HCT116 (cell line): ENCODE results near the gene KCNMB1. TPM values are rescaled to one million over a fixed set of nuclear protein-coding genes. Genes with fewer than 3 reads are reported as not detected.
"Not testable (repeated sequence)": the region's sequence is repeated elsewhere in the genome, so short reads cannot be mapped to it uniquely, and the experiment has no call there.

Source experiments
- ATAC-seq: fragments of 200-7000 bp; cut with Tn5 transposase; 2 replicates; pipeline ENCODE4 v1.9.1; 2020; ENCODE audit warnings: mild to moderate bottlenecking, moderate library complexity
- BruUV-seq: library from RNA; stranded (reverse); fragments of 400-500 nt; replicated peaks from 2 replicates; lab custom pipeline; 2021; lab: Mats Ljungman, UMichigan
- CTCF ChIA-PET: fragments of 300-600 bp; sonication (Branson Sonifier 250); formaldehyde crosslinking; loops from one replicate; lab custom pipeline; 2021; ENCODE audit warnings: antibody characterized with exemption; lab: Charles Lee
- POLR2A ChIA-PET: fragments of 300-600, 350-600 bp; sonication (Branson Sonifier 250); formaldehyde crosslinking; loops from one replicate; lab custom pipeline; 2021; ENCODE audit warnings: antibody characterized with exemption; lab: Charles Lee
- RAD21 ChIA-PET, 2 experiments: fragments of 300-600 bp; sonication (Branson Sonifier 250); formaldehyde crosslinking; loops; one replicate each; lab custom pipeline; 2023; ENCODE audit warnings: low total read pairs in 2 of 2; ENCODE audit not compliant: uncharacterized antibody in 2 of 2, unreplicated experiment in 2 of 2, low non-redundant PET in 1 of 2; lab: Charles Lee
- DNase-seq: peaks from one replicate; pipeline ENCODE4 v3.0.0-alpha.2; 2010; ENCODE audit warnings: low read depth, low spot score
- H2AFZ ChIP-seq: fragments of 200-600 bp; shearing (Covaris generic), sonication (generic); 2 replicates; pipeline ENCODE4 v1.6.1; 2017; ENCODE audit warnings: low read depth, mixed run types, mixed read lengths, antibody characterized with exemption, low read length; ENCODE audit not compliant: poor library complexity, severe bottlenecking
- H3K27ac ChIP-seq: 2 replicates; pipeline ENCODE4 v1.5.1; 2012; ENCODE audit warnings: low read depth, low read length
- H3K27me3 ChIP-seq: fragments of 200-600 bp; sonication (generic); 2 replicates; pipeline ENCODE4 v1.6.1; 2016; ENCODE audit warnings: mixed run types, low read length, mixed read lengths; ENCODE audit not compliant: insufficient read depth
- H3K36me3 ChIP-seq, 2 experiments: fragments of 200-500 bp in 1 of 2; fragments of 200-600 bp in 1 of 2; sonication (Bioruptor generic) in 1 of 2; sonication (generic) in 1 of 2; 2 replicates each; pipeline versions ENCODE4 v1.5.1 to v1.6.1; 2014 to 2016; ENCODE audit warnings: low read length in 2 of 2, inconsistent platforms in 1 of 2, mixed read lengths in 1 of 2, mixed run types in 1 of 2; ENCODE audit not compliant: insufficient read depth in 2 of 2, control insufficient read depth in 1 of 2
- H3K4me1 ChIP-seq, 2 experiments: fragments of 200-600 bp in 1 of 2; sonication (generic) in 1 of 2; 2 replicates each; pipeline versions ENCODE4 v1.5.1 to v1.6.1; 2012 to 2017; ENCODE audit warnings: low read length in 2 of 2, inconsistent platforms in 1 of 2, mild to moderate bottlenecking in 1 of 2, mixed read lengths in 1 of 2, mixed run types in 1 of 2, moderate library complexity in 1 of 2; ENCODE audit not compliant: insufficient read depth in 2 of 2, control insufficient read depth in 1 of 2
- H3K4me2 ChIP-seq: fragments of 200-600 bp; sonication (generic); 2 replicates; pipeline ENCODE4 v1.6.1; 2017; ENCODE audit warnings: mixed run types, low read length, mixed read lengths
- H3K4me3 ChIP-seq, 2 experiments: fragments of 200-600 bp in 1 of 2; sonication (generic) in 1 of 2; replicated peaks in 1 of 2; 2 replicates each; pipeline ENCODE4 v1.5.1; 2011 to 2016; ENCODE audit warnings: low read length in 2 of 2, control low read depth in 1 of 2, low read depth in 1 of 2, mild to moderate bottlenecking in 1 of 2, mixed read lengths in 1 of 2, mixed run types in 1 of 2
- H3K79me2 ChIP-seq: fragments of 200-600 bp; sonication (generic); 2 replicates; pipeline ENCODE4 v1.6.1; 2017; ENCODE audit warnings: mild to moderate bottlenecking, mixed run types, low read length, moderate library complexity, mixed read lengths; ENCODE audit not compliant: insufficient read depth
- H3K9ac ChIP-seq: fragments of 200-600 bp; sonication (generic); 2 replicates; pipeline ENCODE4 v1.6.1; 2016; ENCODE audit warnings: low read length, mixed read lengths
- H3K9me2 ChIP-seq: fragments of 200-600 bp; sonication (generic), shearing (Covaris generic); 2 replicates; pipeline ENCODE4 v1.6.1; 2017; ENCODE audit warnings: mixed run types, mild to moderate bottlenecking, moderate library complexity; ENCODE audit not compliant: insufficient read depth
- H3K9me3 ChIP-seq, 2 experiments: fragments of 200-500 bp in 1 of 2; fragments of 200-600 bp in 1 of 2; sonication (Bioruptor generic) in 1 of 2; sonication (generic) in 1 of 2; 2 replicates each; pipeline ENCODE4 v1.6.1; 2014 to 2017; ENCODE audit warnings: low read length in 2 of 2, mixed read lengths in 2 of 2, inconsistent platforms in 1 of 2, low read depth in 1 of 2, mild to moderate bottlenecking in 1 of 2, mixed run types in 1 of 2, moderate library complexity in 1 of 2; ENCODE audit not compliant: control insufficient read depth in 1 of 2, insufficient read depth in 1 of 2
- H4K20me1 ChIP-seq: fragments of 200-600 bp; sonication (generic), shearing (Covaris generic); 2 replicates; pipeline ENCODE4 v1.6.1; 2017; ENCODE audit warnings: mixed run types, mild to moderate bottlenecking, moderate library complexity; ENCODE audit not compliant: insufficient read depth
- YY1 ChIP-seq: IDR thresholded peaks from 2 replicates; pipeline ENCODE4 v1.6.1; 2011; ENCODE audit warnings: low read length, low read depth, moderate library complexity, mild to moderate bottlenecking; ENCODE audit not compliant: insufficient replicate concordance; ENCODE audit errors: extremely low read depth
- ZFX ChIP-seq: fragments of 450-650 bp; IDR thresholded peaks from 2 replicates; pipeline ENCODE4 v1.6.1; 2017
- intact Hi-C: fragments of 100-400 bp; cut with micrococcal nuclease; formaldehyde crosslinking; loops from 2 replicates; pipeline ENCODE4 v1.10.0; 2022
- total RNA-seq: library from RNA; stranded (reverse); gene quantifications from one replicate; pipeline ENCODE4 v1.2.1, GENCODE V29; 2021; ENCODE audit not compliant: unreplicated experiment
- TF ChIP-seq, protein P1 (sequence below): IDR thresholded peaks from 2 replicates; pipeline ENCODE4 v1.6.1; 2012

The KCNMB1 gene
- total RNA-seq, 1 experiment from 2014 or later, result not detected

DNA sequence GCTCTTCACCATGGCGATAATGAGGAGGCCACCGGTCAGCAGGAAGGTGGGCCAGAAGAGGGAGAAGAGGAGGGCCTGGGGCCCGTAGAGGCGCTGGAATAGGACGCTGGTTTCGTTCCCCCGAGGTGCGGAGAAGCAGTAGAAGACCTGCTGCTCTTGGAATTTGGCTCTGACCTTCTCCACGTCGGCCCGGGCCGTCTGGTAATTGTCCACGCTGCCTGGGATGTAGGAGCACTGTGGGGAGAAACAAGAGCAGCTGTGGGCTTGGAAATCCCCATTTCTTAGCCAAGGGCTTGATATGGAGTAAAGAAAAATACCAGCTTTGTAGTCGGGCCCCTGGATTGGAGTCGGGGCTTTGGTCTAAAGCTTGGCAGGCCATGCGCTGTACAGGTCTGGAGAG, 10.4 kb downstream of the KCNMB1 start:
- RAD21 ChIA-PET, result no interaction called here
- no peak overlapping the region for H3K9ac ChIP-seq
- DNase-seq, result no peak
- H3K27me3 ChIP-seq, result peaks cover 36% of the 10 kb centered on the region
- TF ChIP-seq YY1 (no peak), ZFX (no peak)
- CTCF ChIA-PET, result no interaction called here
- no TSS peak for BruUV-seq
- H3K9me3 ChIP-seq, result no peaks in the 10 kb centered on the region
- no peaks in the 10 kb centered on the region for H3K79me2 ChIP-seq
- no peak overlapping the region for H2AFZ ChIP-seq
- no peak overlapping the region for H3K4me2 ChIP-seq
- H4K20me1 ChIP-seq, result no peaks in the 10 kb centered on the region
- ATAC-seq, result no peak
- intact Hi-C loops, result no loop called here
- H3K36me3 ChIP-seq, result no peaks in the 10 kb centered on the region
- H3K27ac ChIP-seq, result no peak overlapping the region
- no peak overlapping the region for H3K4me3 ChIP-seq
- no peaks in the 10 kb centered on the region for H3K4me1 ChIP-seq
- H3K9me2 ChIP-seq, result no peaks in the 10 kb centered on the region
- POLR2A ChIA-PET, result no interaction called here

DNA sequence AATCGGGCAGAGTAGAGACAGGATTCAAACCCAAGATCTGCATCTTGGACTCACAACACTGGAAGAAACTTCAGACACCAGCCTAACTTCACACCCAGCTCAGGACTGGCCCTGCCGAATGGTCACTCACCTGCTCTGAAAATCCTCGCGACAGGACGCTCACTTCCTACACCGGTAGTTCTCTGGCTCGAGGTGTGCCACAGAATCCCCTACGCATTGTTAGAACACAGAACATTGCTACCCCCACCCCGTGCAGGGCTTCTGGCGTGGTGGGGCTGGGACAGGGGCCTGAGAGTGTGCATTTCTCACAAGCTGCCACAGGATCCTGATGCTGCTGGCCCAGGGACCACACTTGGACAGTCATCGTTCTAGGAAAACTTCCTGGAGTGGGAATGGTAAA, 12.1 kb downstream of the KCNMB1 start:
- Histone ChIP-seq H3K4me2 (no peak overlapping the region), H3K4me3 (no peak overlapping the region), H3K79me2 (no peaks in the 10 kb centered on the region), H4K20me1 (no peaks in the 10 kb centered on the region), H3K9me3 (no peaks in the 10 kb centered on the region), H3K9ac (no peak overlapping the region), H2AFZ (no peak overlapping the region)
- intact Hi-C loops, result no loop called here
- BruUV-seq, result no TSS peak
- ChIA-PET CTCF (no interaction called here), RAD21 (no interaction called here)
- TF ChIP-seq, protein P1, sequence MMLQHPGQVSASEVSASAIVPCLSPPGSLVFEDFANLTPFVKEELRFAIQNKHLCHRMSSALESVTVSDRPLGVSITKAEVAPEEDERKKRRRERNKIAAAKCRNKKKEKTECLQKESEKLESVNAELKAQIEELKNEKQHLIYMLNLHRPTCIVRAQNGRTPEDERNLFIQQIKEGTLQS, result no peak
- TF ChIP-seq, all 23 proteins: peak for 0
- no peak overlapping the region for H3K27ac ChIP-seq
- no peaks in the 10 kb centered on the region for H3K36me3 ChIP-seq
- POLR2A ChIA-PET, result no interaction called here
- H3K9me2 ChIP-seq, result no peaks in the 10 kb centered on the region
- DNase-seq (no peak), ATAC-seq (no peak)
- peaks cover 37% of the 10 kb centered on the region for H3K27me3 ChIP-seq
- no peaks in the 10 kb centered on the region for H3K4me1 ChIP-seq

DNA sequence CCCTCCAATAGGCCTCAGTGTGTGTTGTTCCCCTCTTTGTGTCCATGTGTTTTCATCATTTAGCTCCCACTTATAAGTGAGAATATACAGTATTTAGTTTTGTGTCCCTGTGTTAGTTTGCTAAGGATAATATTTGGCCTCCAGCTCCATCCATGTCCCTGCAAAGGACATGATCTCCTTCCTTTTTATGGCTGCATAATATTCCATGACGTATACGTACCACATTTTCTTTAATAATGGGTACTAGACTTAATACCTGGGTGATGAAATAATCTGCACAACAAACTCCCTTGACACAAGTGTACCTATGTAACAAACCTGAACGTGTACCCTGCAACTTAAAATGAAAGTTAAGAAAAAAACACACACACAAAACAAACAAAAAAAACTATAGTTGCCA, 12.6 kb downstream of the KCNMB1 start:
- ATAC-seq, RAD21 ChIA-PET, H2AFZ ChIP-seq, H3K79me2 ChIP-seq, H3K9me2 ChIP-seq, H3K36me3 ChIP-seq, H3K4me2 ChIP-seq, H3K9me3 ChIP-seq, BruUV-seq, H3K9ac ChIP-seq, H4K20me1 ChIP-seq, H3K4me1 ChIP-seq, DNase-seq, POLR2A ChIA-PET, H3K27ac ChIP-seq, CTCF ChIA-PET, H3K4me3 ChIP-seq, intact Hi-C loops: not testable (repeated sequence)
- peaks cover 37% of the 10 kb centered on the region for H3K27me3 ChIP-seq
